Endodermal cell (in vitro differentiated cells): ENCODE data around the gene DDX27. TPM values are rescaled to one million over a fixed set of nuclear protein-coding genes. Genes with fewer than 3 reads are reported as not detected.

Experiments
- DNase-seq: peaks from one replicate; pipeline ENCODE4 v3.0.0-alpha.2; 2017
- H3K27ac ChIP-seq: 2 replicates; pipeline ENCODE4 v1.5.1; 2013; ENCODE audit warnings: mild to moderate bottlenecking, low read depth, low read length, moderate library complexity
- H3K27me3 ChIP-seq: 2 replicates; pipeline ENCODE4 v1.6.1; 2013; ENCODE audit warnings: mild to moderate bottlenecking, low read length, moderate library complexity; ENCODE audit not compliant: insufficient read depth, control insufficient read depth, poor library complexity, severe bottlenecking
- H3K36me3 ChIP-seq: 2 replicates; pipeline ENCODE4 v1.7.0; 2013; ENCODE audit warnings: mild to moderate bottlenecking, low read length, moderate library complexity; ENCODE audit not compliant: control insufficient read depth, insufficient read depth
- H3K4me1 ChIP-seq: one replicate; pipeline ENCODE4 v1.7.0; 2013; ENCODE audit warnings: low read length; ENCODE audit not compliant: control insufficient read depth, insufficient read depth
- H3K4me3 ChIP-seq: 2 replicates; pipeline ENCODE4 v1.5.1; 2013; ENCODE audit warnings: mild to moderate bottlenecking, low read length, moderate library complexity
- H3K9ac ChIP-seq: 2 replicates; pipeline ENCODE4 v1.6.1; 2013; ENCODE audit warnings: mild to moderate bottlenecking, low read length, moderate library complexity; ENCODE audit not compliant: poor library complexity, severe bottlenecking; ENCODE audit errors: extremely low read depth
- H3K9me3 ChIP-seq: 2 replicates; pipeline ENCODE4 v1.6.1; 2013; ENCODE audit warnings: mild to moderate bottlenecking, low read length, moderate library complexity; ENCODE audit not compliant: control insufficient read depth
- H3K27ac Mint-ChIP-seq: 2 replicates; pipeline ENCODE4 v1.8.0; 2020; ENCODE audit warnings: mixed read lengths
- H3K27me3 Mint-ChIP-seq: 2 replicates; pipeline ENCODE4 v1.8.0; 2021; ENCODE audit warnings: mild to moderate bottlenecking, mixed read lengths; ENCODE audit not compliant: insufficient read depth
- H3K36me3 Mint-ChIP-seq: 2 replicates; pipeline ENCODE4 v1.8.0; 2020; ENCODE audit warnings: low read depth, mixed read lengths
- H3K4me1 Mint-ChIP-seq: 2 replicates; pipeline ENCODE4 v1.8.0; 2020; ENCODE audit warnings: mixed read lengths
- H3K4me3 Mint-ChIP-seq: 2 replicates; pipeline ENCODE4 v1.8.0; 2020; ENCODE audit warnings: mild to moderate bottlenecking, moderate library complexity, mixed read lengths
- H3K9me3 Mint-ChIP-seq: 2 replicates; pipeline ENCODE4 v1.8.0; 2020; ENCODE audit warnings: mild to moderate bottlenecking, mixed read lengths
- CTCF ChIP-seq: fragments of 200-600 bp; sonication (generic); conservative IDR thresholded peaks from 2 replicates; pipeline ENCODE4 v1.5.0; 2021; ENCODE audit warnings: antibody characterized with exemption, mild to moderate bottlenecking
- WGBS, 2 experiments: methylation state at CpG; one replicate each; pipeline versions ENCODE4 v1.1.5 to v1.1.7; 2013; ENCODE audit warnings: missing lambda C conversion rate in 2 of 2, mixed read lengths in 1 of 2; ENCODE audit not compliant: insufficient coverage in 1 of 2, insufficient read length in 1 of 2; 5-methylcytosine and 5-hydroxymethylcytosine counted together
- total RNA-seq, 2 donors: library from RNA; stranded (reverse); fragmentation: NEBNext Ultra II Directional in 1 of 2; extraction: Animal tissue kit (Norgen Biotek cat#: 25700) in 1 of 2; gene quantifications; 2 replicates in 1 of 2; 3 replicates in 1 of 2; pipeline ENCODE4 v1.2.1, GENCODE V29; 2021

Gene DDX27
- total RNA-seq, 2 donors from 2014 or later: 40.4 to 45.2 TPM

GRCh38 chr20:49283176-49283702, 64.0 kb downstream of the DDX27 start:
- H3K4me3 ChIP-seq: peak overlapping the region; percentile 98
- Mint-ChIP-seq H3K4me3 (peak overlapping the region; percentile 100), H3K4me1 (peaks cover 57% of the 10 kb centered on the region), H3K9me3 (peaks cover 35% of the 10 kb centered on the region), H3K27ac (peak overlapping the region; percentile 99), H3K36me3 (peaks cover 99% of the 10 kb centered on the region), H3K27me3 (no peaks in the 10 kb centered on the region)
- peaks cover 56% of the 10 kb centered on the region for H3K9me3 ChIP-seq
- no peaks in the 10 kb centered on the region for H3K27me3 ChIP-seq
- peak; percentile 43 for DNase-seq
- peak overlapping the region; percentile 99 for H3K9ac ChIP-seq
- no peak for TF ChIP-seq CTCF
- whole genome bisulfite sequencing, 2 experiments: 66 to 78% methylated on average over 5 to 9 of the region's 9 CpGs
- peaks cover 4% of the 10 kb centered on the region for H3K4me1 ChIP-seq
- H3K36me3 ChIP-seq: peaks cover 96% of the 10 kb centered on the region
- H3K27ac ChIP-seq: no peak overlapping the region

GRCh38 chr20:49283703-49284625, 64.7 kb downstream of the DDX27 start:
- Histone ChIP-seq H3K27me3 (no peaks in the 10 kb centered on the region), H3K9me3 (peaks cover 56% of the 10 kb centered on the region), H3K4me1 (peaks cover 4% of the 10 kb centered on the region), H3K27ac (no peak overlapping the region), H3K9ac (peak overlapping the region; percentile 99), H3K36me3 (peaks cover 100% of the 10 kb centered on the region), H3K4me3 (peak overlapping the region; percentile 98)
- peak overlapping the region; percentile 99 for H3K27ac Mint-ChIP-seq
- no peak for TF ChIP-seq CTCF
- peak; percentile 54 for DNase-seq
- peak overlapping the region; percentile 100 for H3K4me3 Mint-ChIP-seq
- 73 to 84% methylated on average over 3 of the region's 3 CpGs for WGBS, 2 experiments
- H3K4me1 Mint-ChIP-seq: peaks cover 57% of the 10 kb centered on the region
- peaks cover 100% of the 10 kb centered on the region for H3K36me3 Mint-ChIP-seq
- peaks cover 35% of the 10 kb centered on the region for H3K9me3 Mint-ChIP-seq
- no peaks in the 10 kb centered on the region for H3K27me3 Mint-ChIP-seq

DNA sequence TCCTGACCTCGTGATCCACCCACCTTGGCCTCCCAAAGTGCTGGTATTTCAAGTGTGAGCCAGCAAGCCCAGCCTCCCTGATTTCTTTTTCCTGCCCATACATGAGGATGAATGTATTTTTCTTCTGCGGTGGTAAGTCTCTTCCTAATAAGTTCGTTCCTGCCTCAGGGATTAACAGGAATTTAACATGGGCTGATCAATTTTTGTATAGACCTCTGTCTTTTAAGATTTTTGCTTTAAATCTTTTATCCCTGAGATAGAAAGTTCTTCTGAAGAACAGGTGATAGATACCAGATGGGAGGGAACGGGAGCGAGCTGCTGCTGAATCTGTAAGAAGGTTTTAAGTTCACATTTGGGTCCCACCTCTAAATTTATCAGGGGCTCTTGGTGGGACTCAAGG, 65.6 kb downstream of the DDX27 start:
- Mint-ChIP-seq H3K4me1 (peaks cover 57% of the 10 kb centered on the region), H3K27ac (no peak overlapping the region), H3K4me3 (peak overlapping the region; percentile 100), H3K9me3 (peaks cover 35% of the 10 kb centered on the region), H3K36me3 (peaks cover 99% of the 10 kb centered on the region), H3K27me3 (no peaks in the 10 kb centered on the region)
- H3K4me1 ChIP-seq: peaks cover 4% of the 10 kb centered on the region
- peak overlapping the region; percentile 99 for H3K9ac ChIP-seq
- H3K27ac ChIP-seq: no peak overlapping the region
- peaks cover 52% of the 10 kb centered on the region for H3K9me3 ChIP-seq
- peak overlapping the region; percentile 98 for H3K4me3 ChIP-seq
- no peak for DNase-seq
- 77 to 83% methylated on average over 4 to 5 of the region's 5 CpGs for WGBS, 2 experiments
- H3K36me3 ChIP-seq: peaks cover 100% of the 10 kb centered on the region
- H3K27me3 ChIP-seq: no peaks in the 10 kb centered on the region
- no peak for TF ChIP-seq CTCF
